ENCODE data around the gene ATP2A2. TPM values are rescaled to one million over a fixed set of nuclear protein-coding genes. Genes with fewer than 3 reads are reported as not detected.

Gene ATP2A2
- total RNA-seq, 2 donors from 2014 or later: 52.7 to 61.6 TPM

DNA sequence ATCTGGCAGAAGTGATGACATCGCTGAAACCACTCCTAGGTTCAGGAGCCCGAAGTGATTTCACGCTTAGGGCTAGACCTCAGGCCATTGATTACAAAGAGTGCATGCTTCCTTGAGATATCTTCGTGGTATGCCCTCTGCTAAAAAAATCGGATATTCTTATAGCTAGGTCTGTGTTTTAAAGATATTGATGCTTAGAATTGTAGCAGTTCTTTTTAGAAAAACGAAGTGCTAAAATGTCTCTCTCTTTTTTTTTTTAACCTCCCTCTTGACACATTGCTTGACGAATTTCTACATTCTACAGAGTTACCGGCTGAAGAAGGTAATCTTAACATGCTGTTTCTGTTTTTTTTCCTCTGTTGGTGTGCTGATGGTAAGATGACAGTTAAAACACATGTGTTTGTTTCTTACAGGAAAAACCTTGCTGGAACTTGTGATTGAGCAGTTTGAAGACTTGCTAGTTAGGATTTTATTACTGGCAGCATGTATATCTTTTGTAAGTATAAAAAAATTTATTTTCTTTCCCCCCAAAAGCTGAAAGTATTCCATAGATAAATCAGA is 1.3 kb downstream of the ATP2A2 start:
- Histone ChIP-seq H3K27me3 (no peaks in the 10 kb centered on the region), H3K4me1 (peaks cover 51% of the 10 kb centered on the region), H3K9me3 (no peaks in the 10 kb centered on the region), H3K27ac (peak overlapping the region; percentile 92 to 99 (median 98)), H3K36me3 (replicated peaks in 1 of 2; ENCODE audit: insufficient read depth in 1 of 2, low read depth in 2 of 2) (no peaks in the 10 kb centered on the region), H3K4me3 (peak overlapping the region; percentile 61 to 85)
- DNase-seq (no peak), ATAC-seq (no peak)
- 0 to 2% methylated on average over 8 of the region's 8 CpGs for WGBS, 2 donors
- TF ChIP-seq, protein P1, sequence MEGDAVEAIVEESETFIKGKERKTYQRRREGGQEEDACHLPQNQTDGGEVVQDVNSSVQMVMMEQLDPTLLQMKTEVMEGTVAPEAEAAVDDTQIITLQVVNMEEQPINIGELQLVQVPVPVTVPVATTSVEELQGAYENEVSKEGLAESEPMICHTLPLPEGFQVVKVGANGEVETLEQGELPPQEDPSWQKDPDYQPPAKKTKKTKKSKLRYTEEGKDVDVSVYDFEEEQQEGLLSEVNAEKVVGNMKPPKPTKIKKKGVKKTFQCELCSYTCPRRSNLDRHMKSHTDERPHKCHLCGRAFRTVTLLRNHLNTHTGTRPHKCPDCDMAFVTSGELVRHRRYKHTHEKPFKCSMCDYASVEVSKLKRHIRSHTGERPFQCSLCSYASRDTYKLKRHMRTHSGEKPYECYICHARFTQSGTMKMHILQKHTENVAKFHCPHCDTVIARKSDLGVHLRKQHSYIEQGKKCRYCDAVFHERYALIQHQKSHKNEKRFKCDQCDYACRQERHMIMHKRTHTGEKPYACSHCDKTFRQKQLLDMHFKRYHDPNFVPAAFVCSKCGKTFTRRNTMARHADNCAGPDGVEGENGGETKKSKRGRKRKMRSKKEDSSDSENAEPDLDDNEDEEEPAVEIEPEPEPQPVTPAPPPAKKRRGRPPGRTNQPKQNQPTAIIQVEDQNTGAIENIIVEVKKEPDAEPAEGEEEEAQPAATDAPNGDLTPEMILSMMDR (IDR thresholded peaks at IDR 0.05): no peak
- TF ChIP-seq POLR2A (IDR thresholded peaks at IDR 0.05): no peak
- intact Hi-C loops (cut with DNase I): no loop called here

DNA sequence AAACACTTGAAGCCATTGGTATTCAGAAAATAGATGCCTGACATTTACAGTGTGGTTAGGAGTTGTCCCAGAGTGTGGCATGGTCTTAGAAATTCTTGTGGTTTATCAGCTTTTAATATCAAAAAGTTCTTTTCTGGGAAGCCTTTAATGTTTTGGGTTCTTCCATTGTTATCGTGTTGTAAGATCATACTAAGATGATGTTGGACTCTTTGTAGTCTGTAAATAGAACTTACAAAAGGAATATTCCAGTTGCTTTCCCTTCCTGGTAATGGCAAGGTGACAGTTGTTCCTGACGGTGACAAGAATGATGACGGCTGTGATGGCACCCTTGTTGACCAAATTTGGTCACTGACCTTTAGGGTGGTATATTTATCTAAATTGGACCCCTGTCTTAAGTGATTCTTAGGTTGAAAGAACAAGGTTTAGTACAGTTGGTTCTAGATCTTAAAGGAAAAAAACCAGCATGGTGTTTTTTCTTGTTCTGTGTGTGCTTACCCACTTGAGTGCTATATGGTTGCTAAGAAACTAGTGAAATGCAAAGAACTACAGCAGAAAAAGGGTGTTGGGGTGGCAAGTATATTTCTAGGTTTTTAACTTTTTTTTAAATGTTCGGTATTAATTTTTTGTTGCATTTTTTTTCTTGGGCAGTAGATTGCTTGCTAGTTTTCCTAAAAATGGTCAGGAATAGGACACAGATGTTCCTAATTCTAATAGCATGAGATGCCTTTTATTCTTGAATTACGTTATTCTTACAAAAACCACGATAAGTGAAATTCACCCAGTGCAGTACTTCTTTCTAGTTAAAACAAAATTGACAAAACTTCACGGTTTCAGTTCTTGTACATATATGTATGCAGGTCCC is 2.1 kb downstream of the ATP2A2 start:
- no peak for TF ChIP-seq POLR2A (IDR thresholded peaks at IDR 0.05)
- TF ChIP-seq, protein P1 (IDR thresholded peaks at IDR 0.05): no peak
- no peak for DNase-seq
- peak overlapping the region in 1 of 2 donors; percentile 61 for H3K4me3 ChIP-seq
- H3K9me3 ChIP-seq: no peaks in the 10 kb centered on the region
- intact Hi-C loops (cut with DNase I): no loop called here
- H3K36me3 ChIP-seq (replicated peaks in 1 of 2; ENCODE audit: insufficient read depth in 1 of 2, low read depth in 2 of 2): no peaks in the 10 kb centered on the region
- peaks cover 51% of the 10 kb centered on the region for H3K4me1 ChIP-seq
- no peaks in the 10 kb centered on the region for H3K27me3 ChIP-seq
- ATAC-seq: no peak
- H3K27ac ChIP-seq: peak overlapping the region in 2 of 4 donors; percentile 4 to 99
- WGBS, 2 donors: 19 to 27% methylated on average over 7 of the region's 7 CpGs

DNA sequence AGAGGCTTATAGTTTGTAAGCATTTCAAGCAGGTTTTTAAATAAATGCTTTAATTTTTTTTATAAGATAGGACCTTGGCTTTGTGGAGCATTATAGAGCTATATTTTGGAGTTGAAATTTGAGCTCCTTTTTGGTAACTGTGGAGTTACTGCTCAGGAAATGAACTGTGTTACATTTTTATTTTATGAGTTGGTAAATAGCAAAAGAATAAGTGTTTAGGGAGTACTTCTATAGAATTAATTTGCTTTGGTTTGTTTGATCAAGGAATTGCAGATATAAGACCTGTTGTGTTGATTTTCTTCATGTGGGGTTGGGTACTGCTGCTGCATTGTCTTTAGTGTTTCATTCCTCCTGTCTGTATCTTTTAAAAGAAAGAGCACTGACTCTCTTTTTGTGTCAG is 3.5 kb downstream of the ATP2A2 start:
- no peak for ATAC-seq
- Histone ChIP-seq H3K27me3 (no peaks in the 10 kb centered on the region), H3K4me1 (peaks cover 63% of the 10 kb centered on the region), H3K36me3 (replicated peaks in 1 of 2; ENCODE audit: insufficient read depth in 1 of 2, low read depth in 2 of 2) (no peaks in the 10 kb centered on the region), H3K9me3 (no peaks in the 10 kb centered on the region), H3K4me3 (no peak overlapping the region), H3K27ac (no peak overlapping the region)
- DNase-seq: no peak
- intact Hi-C loops (cut with DNase I): no loop called here
- TF ChIP-seq, protein P1 (IDR thresholded peaks at IDR 0.05): no peak
- TF ChIP-seq POLR2A (IDR thresholded peaks at IDR 0.05): no peak

DNA sequence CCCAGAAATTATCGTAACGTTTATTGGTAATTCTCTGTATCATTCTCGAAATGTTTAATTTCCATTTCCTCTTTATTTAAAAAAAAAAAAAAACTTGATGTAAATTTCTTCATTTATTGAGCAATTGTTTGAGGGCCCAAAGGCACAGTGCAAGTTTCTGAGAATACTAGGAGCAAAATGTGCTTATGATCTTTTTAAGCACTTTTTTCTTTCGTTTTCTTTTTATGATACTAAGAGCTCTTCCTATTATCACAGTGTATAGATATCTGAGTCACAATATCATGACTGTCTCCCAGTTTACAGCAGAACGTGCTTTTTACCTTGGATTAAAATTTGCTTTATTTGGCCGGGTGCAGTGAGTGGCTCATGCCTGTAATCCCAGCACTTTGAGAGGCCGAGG is 5.6 kb downstream of the ATP2A2 start:
- peaks cover 0 to 4% of the 10 kb centered on the region in 2 donors for H3K36me3 ChIP-seq (replicated peaks in 1 of 2; ENCODE audit: insufficient read depth in 1 of 2, low read depth in 2 of 2)
- TF ChIP-seq, protein P1 (IDR thresholded peaks at IDR 0.05): no peak
- TF ChIP-seq POLR2A (IDR thresholded peaks at IDR 0.05): no peak
- 55 to 63% methylated on average over 7 of the region's 7 CpGs for WGBS, 2 donors
- intact Hi-C loops (cut with DNase I): no loop called here
- no peak for DNase-seq
- H3K9me3 ChIP-seq: no peaks in the 10 kb centered on the region
- no peaks in the 10 kb centered on the region for H3K27me3 ChIP-seq
- peak overlapping the region in 1 of 4 donors; percentile 32 for H3K27ac ChIP-seq
- ATAC-seq: no peak
- H3K4me3 ChIP-seq: no peak overlapping the region
- H3K4me1 ChIP-seq: peaks cover 58% of the 10 kb centered on the region

All from body of pancreas (tissue), 4 donors.